Measurements from ENCODE around the gene TSPYL6. TPM values are rescaled to one million over a fixed set of nuclear protein-coding genes. Genes with fewer than 3 reads are reported as not detected.

Gene TSPYL6
- total RNA-seq, 1 donor from 2014 or later: not detected

Other genes with a start within 250 kb of the TSPYL6 start
- gene ACYP2, start 140.6 kb downstream of the TSPYL6 start, total RNA-seq: 19.5 TPM
- 229 TPM for gene SPTBN1, start 200.1 kb upstream of the TSPYL6 start, total RNA-seq